ENCODE results near the gene TMEM151A.

DNA sequence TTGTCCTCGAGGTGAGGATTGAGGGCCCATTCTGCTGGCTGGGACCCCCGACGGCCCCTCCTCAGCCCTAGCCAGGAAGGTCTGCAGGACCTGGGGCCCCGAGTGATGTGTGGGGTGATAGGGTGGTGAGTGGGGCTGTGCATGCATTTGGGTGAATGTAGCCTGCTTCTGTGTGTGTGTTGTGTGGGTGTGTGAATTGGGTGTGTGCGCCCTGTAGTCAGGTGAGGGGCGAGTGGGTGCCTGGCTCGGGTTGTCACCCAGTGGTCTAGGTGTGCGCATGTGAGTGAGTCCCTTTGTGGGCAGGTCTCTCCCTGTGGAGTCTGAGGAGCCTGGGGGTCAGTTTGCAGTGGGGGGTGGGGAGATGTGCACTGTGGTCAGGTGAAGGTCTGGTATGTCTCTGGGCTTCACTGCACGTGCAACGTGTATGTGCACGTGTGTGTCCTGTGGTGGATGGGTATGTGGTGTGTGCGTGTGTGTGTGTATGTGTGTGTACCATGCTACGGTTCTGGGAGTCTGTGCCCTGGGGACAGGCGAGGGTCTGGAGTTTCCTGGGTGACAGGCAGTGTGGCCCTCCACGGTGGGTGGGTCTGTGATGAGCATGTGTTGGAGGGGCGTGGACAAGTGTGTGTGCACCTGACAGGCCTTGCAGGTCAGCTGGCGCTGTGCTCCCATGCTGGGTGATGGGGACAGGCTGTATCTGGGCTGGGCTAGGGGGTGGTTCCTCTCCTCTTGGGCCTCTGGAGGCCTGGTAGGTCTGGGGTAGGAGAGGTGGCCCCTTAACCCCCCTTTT is 1.0 kb downstream of the TMEM151A start:
- no peak for TF ChIP-seq CTCF (IDR thresholded peaks at IDR 0.05)
- TF ChIP-seq POLR2A (IDR thresholded peaks at IDR 0.05), result no peak
- TF ChIP-seq EP300 (IDR thresholded peaks at IDR 0.05), result no peak
- TF ChIP-seq POLR2AphosphoS5 (IDR thresholded peaks at IDR 0.05), result no peak
